HEK293 (cell line): ENCODE data around the gene FIBCD1.

Experiments
- CTCF ChIP-seq: fragments of 450-650 bp; formaldehyde crosslinking; IDR thresholded peaks from 2 replicates; pipeline ENCODE4 v1.5.1; 2016; ENCODE audit warnings: missing biosample characterization, missing genetic modification characterization
- KLF16 ChIP-seq: fragments of 450-650 bp; formaldehyde crosslinking; IDR thresholded peaks from 2 replicates; pipeline ENCODE4 v1.5.1; 2017; ENCODE audit warnings: missing biosample characterization, missing genetic modification characterization
- PRDM4 ChIP-seq: fragments of 450-650 bp; formaldehyde crosslinking; IDR thresholded peaks from 2 replicates; pipeline ENCODE4 v1.5.1; 2017; ENCODE audit warnings: missing biosample characterization, missing genetic modification characterization
- ZBTB21 ChIP-seq: fragments of 450-650 bp; formaldehyde crosslinking; IDR thresholded peaks from 2 replicates; pipeline ENCODE4 v1.5.1; 2017; ENCODE audit warnings: missing biosample characterization, missing genetic modification characterization
- ZBTB44 ChIP-seq: fragments of 450-650 bp; IDR thresholded peaks from 2 replicates; pipeline ENCODE4 v1.5.1; 2018; ENCODE audit warnings: missing biosample characterization, mild to moderate bottlenecking, missing genetic modification characterization
- ZNF140 ChIP-seq: fragments of 450-650 bp; formaldehyde crosslinking; IDR thresholded peaks from 2 replicates; pipeline ENCODE4 v1.5.1; 2016; ENCODE audit warnings: missing biosample characterization, missing genetic modification characterization
- ZNF366 ChIP-seq: fragments of 450-650 bp; formaldehyde crosslinking; conservative IDR thresholded peaks from 2 replicates; pipeline ENCODE4 v1.5.1; 2016; ENCODE audit warnings: missing biosample characterization, missing genetic modification characterization
- ZNF398 ChIP-seq: fragments of 450-650 bp; formaldehyde crosslinking; IDR thresholded peaks from 2 replicates; pipeline ENCODE4 v1.5.1; 2017; ENCODE audit warnings: missing biosample characterization, missing genetic modification characterization
- ZNF76 ChIP-seq: fragments of 450-650 bp; formaldehyde crosslinking; IDR thresholded peaks from 2 replicates; pipeline ENCODE4; 2016; ENCODE audit warnings: low read depth, missing biosample characterization, missing genetic modification characterization, borderline replicate concordance

- TF ChIP-seq KLF16 (tag by site-specific recombination) (no peak), CTCF (no peak), ZNF366 (tag by site-specific recombination) (no peak), ZBTB21 (tag by site-specific recombination) (no peak), PRDM4 (no peak), ZNF76 (tag by site-specific recombination) (no peak), ZBTB44 (tag by site-specific recombination) (no peak), ZNF140 (no peak), ZNF398 (no peak)
Observed at GRCh38 chr9:130942084-130942483, 3.0 kb upstream of the FIBCD1 start.
